Measurements from ENCODE around the gene PACSIN2.

The PACSIN2 gene

GRCh38 chr22:42904050-42904449, 110.9 kb downstream of the PACSIN2 start:
- no peak for DNase-seq (ENCODE audit: low read depth)
- H3K4me3 ChIP-seq (ENCODE audit: low read depth, low read length) = no peak overlapping the region
- TF ChIP-seq POLR2A (IDR thresholded peaks at IDR 0.05; ENCODE audit: extremely low read depth, insufficient read length) = no peak
- TF ChIP-seq MAX (IDR thresholded peaks at IDR 0.05; ENCODE audit: low read depth, low read length) = no peak
- no peak for TF ChIP-seq CTCF (IDR thresholded peaks at IDR 0.05; ENCODE audit: low read depth, low read length)
- TF ChIP-seq MYC (IDR thresholded peaks at IDR 0.05; ENCODE audit: low read depth, low read length) = no peak

- no peak for DNase-seq (ENCODE audit: low read depth)
- H3K4me3 ChIP-seq (ENCODE audit: low read depth, low read length) = no peak overlapping the region
- TF ChIP-seq MYC (IDR thresholded peaks at IDR 0.05; ENCODE audit: low read depth, low read length) = no peak
- TF ChIP-seq POLR2A (IDR thresholded peaks at IDR 0.05; ENCODE audit: extremely low read depth, insufficient read length) = no peak
- TF ChIP-seq MAX (IDR thresholded peaks at IDR 0.05; ENCODE audit: low read depth, low read length) = no peak
- no peak for TF ChIP-seq CTCF (IDR thresholded peaks at IDR 0.05; ENCODE audit: low read depth, low read length)
These were observed 112.0 kb downstream of the PACSIN2 start for GRCh38 chr22:42902875-42903510.

- no peak overlapping the region for H3K4me3 ChIP-seq (ENCODE audit: low read depth, low read length)
- peak; percentile 45 for DNase-seq (ENCODE audit: low read depth)
- TF ChIP-seq MAX (IDR thresholded peaks at IDR 0.05; ENCODE audit: low read depth, low read length) (no peak), CTCF (IDR thresholded peaks at IDR 0.05; ENCODE audit: low read depth, low read length) (peak; percentile 33)
These were observed 113.0 kb downstream of the PACSIN2 start for GRCh38 chr22:42901790-42902508.

GRCh38 chr22:42897960-42898359, 117.0 kb downstream of the PACSIN2 start:
- no peak for DNase-seq (ENCODE audit: low read depth)
- H3K4me3 ChIP-seq (ENCODE audit: low read depth, low read length) = no peak overlapping the region
- TF ChIP-seq CTCF (IDR thresholded peaks at IDR 0.05; ENCODE audit: low read depth, low read length) = no peak
- no peak for TF ChIP-seq POLR2A (IDR thresholded peaks at IDR 0.05; ENCODE audit: extremely low read depth, insufficient read length)
- TF ChIP-seq MYC (IDR thresholded peaks at IDR 0.05; ENCODE audit: low read depth, low read length) = no peak
- no peak for TF ChIP-seq MAX (IDR thresholded peaks at IDR 0.05; ENCODE audit: low read depth, low read length)

- no peak for TF ChIP-seq MAX (IDR thresholded peaks at IDR 0.05; ENCODE audit: low read depth, low read length)
- TF ChIP-seq POLR2A (IDR thresholded peaks at IDR 0.05; ENCODE audit: extremely low read depth, insufficient read length) = no peak
- TF ChIP-seq CTCF (IDR thresholded peaks at IDR 0.05; ENCODE audit: low read depth, low read length) = no peak
- no peak for TF ChIP-seq MYC (IDR thresholded peaks at IDR 0.05; ENCODE audit: low read depth, low read length)
- no peak overlapping the region for H3K4me3 ChIP-seq (ENCODE audit: low read depth, low read length)
- no peak for DNase-seq (ENCODE audit: low read depth)
These were observed 119.4 kb downstream of the PACSIN2 start for GRCh38 chr22:42895541-42895981.
